Mesodermal cell (in vitro differentiated cells): ENCODE results near the gene SMPD4.
"Not testable (repeated sequence)": the region's sequence is repeated elsewhere in the genome, so short reads cannot be mapped to it uniquely, and the experiment has no call there.

Source experiments
- H3K27ac ChIP-seq: 2 replicates; pipeline ENCODE4 v1.7.0; 2013; ENCODE audit warnings: mild to moderate bottlenecking, low read depth, low read length, moderate library complexity; ENCODE audit not compliant: severe bottlenecking
- H3K36me3 ChIP-seq: 2 replicates; pipeline ENCODE4 v1.7.1; 2013; ENCODE audit warnings: mild to moderate bottlenecking, low read length, moderate library complexity; ENCODE audit not compliant: control insufficient read depth, insufficient read depth
- H3K4me1 ChIP-seq: one replicate; pipeline ENCODE4 v1.7.1; 2013; ENCODE audit warnings: mild to moderate bottlenecking, low read length; ENCODE audit not compliant: insufficient read depth, control insufficient read depth, poor library complexity, severe bottlenecking
- H3K4me3 ChIP-seq: 2 replicates; pipeline ENCODE4 v1.7.0; 2013; ENCODE audit warnings: low read length, control low read depth, mild to moderate bottlenecking; ENCODE audit not compliant: insufficient read depth, poor library complexity, severe bottlenecking; ENCODE audit errors: extremely low read depth
- H3K9me3 ChIP-seq: 2 replicates; pipeline ENCODE4 v1.7.1; 2013; ENCODE audit warnings: mild to moderate bottlenecking, low read length, moderate library complexity; ENCODE audit not compliant: control insufficient read depth
- WGBS, 2 experiments: methylation state at CpG; one replicate each; pipeline ENCODE4 v1.1.5; 2013; ENCODE audit warnings: missing lambda C conversion rate in 2 of 2; ENCODE audit not compliant: insufficient coverage in 2 of 2; 5-methylcytosine and 5-hydroxymethylcytosine counted together

SMPD4 gene

DNA sequence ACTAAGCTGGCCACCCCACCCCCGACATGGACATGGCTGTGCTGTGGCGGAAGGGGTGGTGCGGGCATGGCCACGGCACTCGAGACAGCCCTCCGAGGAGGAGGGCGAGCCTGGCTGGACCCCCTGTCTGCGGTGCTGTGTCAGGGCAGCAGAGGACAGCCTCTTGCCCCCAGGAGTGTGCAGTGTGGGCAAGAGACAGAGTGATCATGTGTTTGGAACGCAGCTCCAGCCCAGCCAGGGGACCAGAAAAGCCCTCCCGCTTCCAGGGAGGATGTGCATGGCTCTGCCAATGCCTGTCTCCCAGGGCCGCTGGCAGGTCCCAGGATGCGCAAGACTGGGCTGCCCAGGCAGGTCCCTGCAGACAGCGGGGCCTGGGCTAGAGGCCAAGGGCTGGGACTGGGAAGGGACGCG is 42.6 kb downstream of the SMPD4 start:
- not testable (repeated sequence) for H3K4me1 ChIP-seq, H3K27ac ChIP-seq, H3K9me3 ChIP-seq, H3K36me3 ChIP-seq, H3K4me3 ChIP-seq
- WGBS, 2 experiments = 98 to 100% methylated on average over 4 to 7 of the region's 15 CpGs

DNA sequence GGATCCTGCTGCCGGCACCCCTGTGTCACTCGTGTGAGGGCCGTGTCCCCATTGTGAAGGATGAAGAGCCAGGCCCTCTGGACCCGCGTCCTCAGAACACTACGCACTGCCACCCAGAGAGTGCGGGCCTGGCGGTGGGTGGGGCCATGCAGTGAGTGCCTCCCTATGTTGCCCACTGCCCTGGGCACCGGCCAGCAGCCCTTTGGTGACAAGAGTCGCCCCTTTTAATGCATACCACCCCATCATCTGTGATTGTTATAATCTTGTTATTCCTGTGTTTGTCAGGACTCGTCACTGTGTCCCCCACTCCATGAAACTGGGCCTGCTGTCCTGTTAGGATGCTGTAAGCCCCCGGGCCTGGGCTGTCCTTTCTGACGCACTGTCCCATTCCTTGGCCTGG is 43.1 kb downstream of the SMPD4 start:
- not testable (repeated sequence) for H3K36me3 ChIP-seq, H3K27ac ChIP-seq, H3K4me3 ChIP-seq, H3K4me1 ChIP-seq, H3K9me3 ChIP-seq
- 81 to 98% methylated on average over 3 to 6 of the region's 13 CpGs for WGBS, 2 experiments

DNA sequence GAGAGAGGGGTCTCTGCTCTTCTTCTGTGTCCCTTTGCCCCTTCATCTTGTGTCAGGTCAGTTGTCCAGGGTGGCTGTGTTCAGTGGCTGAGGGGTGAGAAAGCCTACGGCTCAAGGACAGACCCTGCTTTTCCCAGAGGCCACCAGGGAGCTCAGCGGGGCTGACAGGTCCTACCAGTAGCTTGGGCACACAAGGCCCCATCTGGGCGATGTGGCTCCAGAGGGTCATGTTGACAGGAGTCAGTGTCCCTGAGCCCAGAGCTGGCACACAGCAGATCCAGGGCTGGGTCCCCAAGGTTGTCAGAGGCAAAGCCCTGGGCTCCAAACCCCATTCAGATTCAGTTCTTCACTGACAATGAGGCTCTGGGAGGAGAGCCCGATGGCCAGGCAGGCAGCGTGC is 44.3 kb downstream of the SMPD4 start:
- 84 to 92% methylated on average over 2 to 3 of the region's 5 CpGs for WGBS, 2 experiments
- H3K4me1 ChIP-seq, H3K27ac ChIP-seq, H3K36me3 ChIP-seq, H3K4me3 ChIP-seq, H3K9me3 ChIP-seq: not testable (repeated sequence)

DNA sequence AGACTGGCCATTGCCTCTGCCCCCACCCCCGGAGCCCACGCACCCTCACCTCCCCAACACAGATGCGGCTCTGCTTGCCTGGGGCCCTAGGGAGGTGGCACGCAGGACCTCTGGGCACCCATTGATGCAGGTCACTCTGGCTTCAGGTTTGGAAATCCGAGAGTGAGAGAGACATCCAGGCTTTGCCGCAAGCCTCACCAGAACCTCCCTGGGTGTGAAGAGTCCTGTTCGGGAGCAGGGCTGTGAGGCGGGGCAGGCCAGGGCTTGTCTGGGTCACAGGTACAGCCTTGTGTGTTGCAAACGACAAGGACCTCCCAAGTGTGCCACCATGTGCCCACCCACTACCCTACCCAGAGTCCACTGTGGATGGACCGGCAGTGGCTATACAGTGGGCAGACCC is 44.9 kb downstream of the SMPD4 start:
- H3K4me1 ChIP-seq, H3K4me3 ChIP-seq, H3K27ac ChIP-seq, H3K36me3 ChIP-seq, H3K9me3 ChIP-seq: not testable (repeated sequence)
- 90 to 94% methylated on average over 3 to 5 of the region's 10 CpGs for WGBS, 2 experiments

DNA sequence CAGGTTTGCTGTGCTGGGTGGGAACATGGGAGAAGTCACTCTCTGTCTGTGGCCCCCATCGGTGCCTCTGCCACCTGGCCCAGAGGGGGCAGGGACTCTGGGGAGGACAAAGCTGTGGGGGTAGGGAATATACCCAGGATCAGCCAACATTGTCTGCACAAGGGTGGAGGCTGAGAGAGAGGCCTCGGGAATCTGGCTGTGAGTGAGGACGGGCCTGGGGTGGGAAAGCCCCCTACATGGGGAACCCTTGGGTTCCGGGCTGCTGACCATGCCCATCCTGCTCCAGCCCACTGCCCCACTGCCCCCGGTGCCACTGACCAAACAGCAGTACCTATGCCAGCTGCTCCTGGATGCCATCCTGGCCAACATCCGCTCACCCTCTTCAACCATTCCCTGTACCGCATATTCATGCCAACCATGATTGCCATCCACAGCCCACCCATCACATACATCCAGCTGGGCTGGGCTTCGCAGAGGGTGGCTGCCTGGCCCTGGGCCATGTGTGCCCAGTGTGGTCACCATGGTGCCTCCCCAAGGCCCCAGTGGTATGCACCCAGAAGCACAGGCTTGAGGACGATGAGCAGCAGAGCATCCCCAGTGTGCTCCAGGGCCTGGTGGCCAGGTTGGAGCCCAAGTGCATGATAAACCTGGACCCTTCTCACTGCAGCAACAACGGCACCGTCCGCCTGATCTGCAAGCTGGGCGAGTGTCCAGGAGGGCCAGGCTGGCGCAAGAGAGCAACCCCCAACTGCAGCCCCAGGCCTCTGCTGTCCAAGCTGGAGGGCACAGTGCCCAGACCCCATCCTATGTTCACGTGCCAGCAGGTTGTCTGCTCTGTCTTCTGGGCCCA is 45.5 kb downstream of the SMPD4 start:
- WGBS, 2 experiments = 86 to 94% methylated on average over 9 to 14 of the region's 15 CpGs
- Histone ChIP-seq H3K4me3 (no peak overlapping the region), H3K36me3 (no peaks in the 10 kb centered on the region), H3K4me1 (no peaks in the 10 kb centered on the region), H3K27ac (no peak overlapping the region), H3K9me3 (no peaks in the 10 kb centered on the region)

DNA sequence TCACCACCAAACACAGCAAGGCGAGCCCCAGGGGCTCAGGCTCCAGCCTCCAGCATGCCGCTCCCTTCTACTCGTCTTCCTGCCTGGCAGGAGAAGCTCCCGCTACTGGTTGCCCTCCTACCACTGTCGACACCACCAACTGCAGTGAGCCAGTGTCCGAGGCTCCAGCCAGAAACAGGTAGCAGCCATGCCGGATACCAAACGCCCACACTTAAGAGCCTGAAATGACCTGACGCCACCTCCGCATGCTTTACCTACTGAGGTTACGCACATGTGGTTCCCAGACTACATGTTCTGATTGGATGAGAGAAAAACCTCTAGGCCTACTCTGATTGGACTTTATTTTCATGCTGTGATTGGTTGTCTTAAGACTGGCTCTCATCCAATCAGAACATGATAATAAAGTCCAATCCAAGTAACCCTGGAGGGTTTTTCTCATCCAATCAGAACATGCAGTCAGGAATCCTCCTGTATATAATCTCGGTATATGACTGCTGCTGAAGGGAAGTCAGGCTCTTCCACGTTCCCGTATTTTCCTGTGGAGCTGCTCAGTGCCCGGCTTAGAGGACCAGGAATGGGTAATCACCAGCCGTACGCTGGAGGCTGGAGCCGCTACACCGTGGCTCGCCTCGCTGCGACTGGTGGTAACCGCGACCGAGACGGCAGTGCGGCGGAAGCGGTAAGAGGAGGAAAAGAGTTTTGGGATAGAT is 52.1 kb downstream of the SMPD4 start, which contains the start of gene POTEF:
POTEF (minus strand) TSS at position 103 of the 710 bp plus-strand sequence. CDS start 8,707 bp downstream, outside the sequence.
- H3K36me3 ChIP-seq, H3K4me1 ChIP-seq, H3K9me3 ChIP-seq, H3K27ac ChIP-seq, H3K4me3 ChIP-seq: not testable (repeated sequence)
- WGBS, 2 experiments = 88 to 93% methylated on average over 4 to 7 of the region's 29 CpGs

DNA sequence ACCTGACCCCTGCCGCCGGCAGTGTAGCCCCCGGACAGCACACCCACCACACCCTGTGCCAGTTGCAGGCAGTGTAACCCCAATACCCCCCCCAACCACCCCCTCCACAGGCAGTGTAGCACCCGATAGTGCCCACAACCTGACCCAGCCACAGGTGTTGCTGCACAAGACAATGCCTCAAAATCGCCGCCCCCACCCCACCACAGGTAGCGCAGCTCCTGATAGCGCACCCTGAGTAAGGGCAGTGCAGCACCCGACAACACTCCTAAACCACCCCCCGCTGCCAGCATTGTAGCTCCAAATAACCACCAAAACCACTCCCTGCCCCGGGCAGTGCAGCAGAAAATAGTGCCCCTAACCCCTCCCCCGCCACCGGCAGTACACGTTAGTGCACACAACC is 52.9 kb downstream of the SMPD4 start:
- 94% methylated on average over 6 of the region's 14 CpGs; no CpG with 5 or more reads in 1 of the 2 experiments for WGBS, 2 experiments
- H3K9me3 ChIP-seq, H3K27ac ChIP-seq, H3K36me3 ChIP-seq, H3K4me3 ChIP-seq, H3K4me1 ChIP-seq: not testable (repeated sequence)

DNA sequence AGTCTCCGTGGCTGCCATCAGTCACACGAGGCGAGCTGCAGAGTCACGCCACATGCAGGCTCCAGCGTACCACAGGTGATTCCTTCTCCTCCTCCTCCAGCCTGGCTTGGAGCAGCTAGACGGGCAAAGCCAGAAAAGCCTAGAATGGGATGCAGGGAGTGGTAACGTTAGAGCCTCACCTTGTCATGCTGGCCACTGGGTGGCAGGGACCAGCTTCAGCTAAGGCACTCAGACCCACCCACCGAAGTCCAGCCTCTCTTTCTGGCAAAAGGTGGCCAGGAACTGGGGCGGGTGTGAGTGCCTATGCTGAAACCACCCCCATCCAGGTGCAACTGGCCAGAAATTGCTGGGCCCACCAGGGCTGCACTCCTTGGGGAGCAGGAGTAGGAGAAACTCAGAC is 53.7 kb downstream of the SMPD4 start:
- H3K36me3 ChIP-seq, H3K4me1 ChIP-seq, H3K27ac ChIP-seq, H3K9me3 ChIP-seq, H3K4me3 ChIP-seq: not testable (repeated sequence)
- no CpG with 5 or more reads among the region's 9 CpGs for WGBS, 2 experiments

DNA sequence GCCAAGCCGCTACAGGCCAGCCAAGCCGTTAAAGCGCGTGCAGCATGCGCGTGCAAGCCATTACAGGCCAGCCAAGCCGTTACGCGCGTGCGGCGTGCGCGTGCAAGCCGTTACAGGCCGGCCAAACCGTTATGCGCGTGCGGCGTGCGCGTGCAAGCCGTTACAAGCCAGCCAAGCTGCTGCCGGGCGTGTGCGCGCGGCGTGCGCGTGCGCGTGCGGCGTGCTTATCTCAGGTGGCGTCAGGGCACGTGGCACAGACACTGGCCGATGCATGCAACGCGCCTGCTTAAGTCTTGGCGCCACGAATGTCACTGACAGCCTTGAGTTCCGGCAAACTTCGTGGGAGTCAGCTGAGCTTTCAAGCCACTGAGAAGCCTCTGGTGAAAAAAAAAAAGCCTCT is 60.5 kb downstream of the SMPD4 start:
- H3K36me3 ChIP-seq, H3K9me3 ChIP-seq, H3K4me1 ChIP-seq, H3K4me3 ChIP-seq, H3K27ac ChIP-seq: not testable (repeated sequence)
- 95 to 100% methylated on average over 1 to 17 of the region's 45 CpGs for WGBS, 2 experiments

DNA sequence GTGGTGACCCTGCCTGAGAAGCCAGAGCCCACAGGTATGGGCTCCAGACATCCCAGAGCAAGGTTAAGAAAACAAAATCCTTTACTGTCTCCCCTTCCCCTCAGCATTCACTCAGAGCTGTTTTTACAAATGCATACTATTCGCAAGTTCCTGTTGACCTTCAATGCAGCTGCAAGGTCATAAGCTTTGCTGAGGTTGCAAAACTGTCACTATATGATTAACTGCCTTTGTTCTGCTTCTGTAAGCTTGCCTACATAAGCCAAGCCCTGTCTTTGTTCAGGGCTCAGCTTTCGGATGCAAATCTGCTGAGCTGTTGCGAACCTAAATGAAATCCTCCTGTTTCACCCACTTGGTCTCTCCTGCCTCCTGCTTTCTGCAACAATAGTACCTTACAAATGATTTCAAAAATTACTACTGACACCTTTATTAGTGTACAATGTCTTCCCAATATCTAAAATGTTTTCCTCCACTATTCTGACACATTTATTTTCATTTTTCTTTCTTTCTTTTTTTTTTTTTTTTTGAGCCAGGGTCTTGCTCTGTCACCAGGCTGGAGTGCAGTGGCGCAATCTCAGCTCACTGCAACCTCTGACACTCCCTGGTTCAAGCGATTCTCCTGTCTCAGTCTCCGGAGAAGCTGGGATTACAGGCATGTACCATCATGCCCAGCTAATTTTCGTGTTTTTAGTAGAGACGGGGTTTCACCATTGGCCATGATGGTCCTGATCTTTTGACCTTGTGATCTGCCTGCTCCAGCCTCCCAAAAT is 78.6 kb downstream of the SMPD4 start:
- not testable (repeated sequence) for H3K9me3 ChIP-seq, H3K4me1 ChIP-seq, H3K27ac ChIP-seq, H3K36me3 ChIP-seq, H3K4me3 ChIP-seq
- WGBS, 2 experiments = 44 to 46% methylated on average over 3 of the region's 8 CpGs
